ENCODE measurements around the gene ULK2. TPM values are rescaled to one million over a fixed set of nuclear protein-coding genes. Genes with fewer than 3 reads are reported as not detected.

The ULK2 gene
- total RNA-seq, 2 donors from 2014 or later: 19.5 to 33.7 TPM

DNA sequence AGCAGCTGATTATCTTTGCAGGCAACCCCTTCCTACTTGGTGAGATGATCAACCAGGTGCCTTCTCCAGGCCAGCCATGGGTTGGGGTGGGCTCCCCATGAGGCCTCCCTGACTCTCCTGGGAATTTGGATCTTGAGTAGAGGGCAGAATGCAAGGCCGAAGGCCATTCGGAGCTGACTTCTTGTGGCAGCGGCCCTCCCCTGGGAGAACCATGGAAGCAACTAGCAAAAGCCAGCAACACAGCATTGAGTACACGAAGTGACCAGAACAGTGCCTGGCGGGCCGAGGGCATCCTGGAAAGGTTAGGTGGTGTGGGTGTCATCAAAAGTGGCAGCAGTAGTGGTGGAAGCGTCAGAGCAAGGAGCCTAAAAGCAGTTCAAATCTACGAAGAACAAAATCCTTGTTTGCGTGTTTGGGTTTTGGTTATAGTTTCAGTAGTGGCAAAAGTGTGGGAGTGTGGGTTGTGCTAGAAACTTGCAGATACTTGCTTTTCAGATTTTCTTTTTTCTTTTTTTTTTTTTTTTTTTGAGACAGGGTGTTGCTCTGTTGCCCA lies 117.6 kb downstream of the ULK2 start:
- WGBS, 2 experiments (ENCODE audit: insufficient coverage in 1 of 2, insufficient read length in 1 of 2): 95 to 96% methylated on average over 7 to 9 of the region's 9 CpGs
- no peaks in the 10 kb centered on the region for H3K9me3 ChIP-seq (ENCODE audit: control insufficient read depth, low read length)
- TF ChIP-seq, protein P1, sequence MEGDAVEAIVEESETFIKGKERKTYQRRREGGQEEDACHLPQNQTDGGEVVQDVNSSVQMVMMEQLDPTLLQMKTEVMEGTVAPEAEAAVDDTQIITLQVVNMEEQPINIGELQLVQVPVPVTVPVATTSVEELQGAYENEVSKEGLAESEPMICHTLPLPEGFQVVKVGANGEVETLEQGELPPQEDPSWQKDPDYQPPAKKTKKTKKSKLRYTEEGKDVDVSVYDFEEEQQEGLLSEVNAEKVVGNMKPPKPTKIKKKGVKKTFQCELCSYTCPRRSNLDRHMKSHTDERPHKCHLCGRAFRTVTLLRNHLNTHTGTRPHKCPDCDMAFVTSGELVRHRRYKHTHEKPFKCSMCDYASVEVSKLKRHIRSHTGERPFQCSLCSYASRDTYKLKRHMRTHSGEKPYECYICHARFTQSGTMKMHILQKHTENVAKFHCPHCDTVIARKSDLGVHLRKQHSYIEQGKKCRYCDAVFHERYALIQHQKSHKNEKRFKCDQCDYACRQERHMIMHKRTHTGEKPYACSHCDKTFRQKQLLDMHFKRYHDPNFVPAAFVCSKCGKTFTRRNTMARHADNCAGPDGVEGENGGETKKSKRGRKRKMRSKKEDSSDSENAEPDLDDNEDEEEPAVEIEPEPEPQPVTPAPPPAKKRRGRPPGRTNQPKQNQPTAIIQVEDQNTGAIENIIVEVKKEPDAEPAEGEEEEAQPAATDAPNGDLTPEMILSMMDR (conservative IDR thresholded peaks at IDR 0.05): no peak
- no peaks in the 10 kb centered on the region for H3K36me3 ChIP-seq (ENCODE audit: control insufficient read depth, insufficient read depth, low read length)
- H3K4me3 ChIP-seq (ENCODE audit: low read length): no peak overlapping the region
- H3K4me1 Mint-ChIP-seq: peaks cover 4% of the 10 kb centered on the region
- DNase-seq: no peak
- H3K36me3 Mint-ChIP-seq (ENCODE audit: low read depth): no peaks in the 10 kb centered on the region
- no peak overlapping the region for H3K4me3 Mint-ChIP-seq
- peaks cover 11% of the 10 kb centered on the region for H3K27me3 Mint-ChIP-seq (ENCODE audit: insufficient read depth)
- H3K4me1 ChIP-seq (ENCODE audit: control insufficient read depth, insufficient read depth, low read length): no peaks in the 10 kb centered on the region
- H3K9ac ChIP-seq (ENCODE audit: extremely low read depth, low read length, poor library complexity, severe bottlenecking): no peak overlapping the region
- H3K27ac ChIP-seq (ENCODE audit: low read depth, low read length): no peak overlapping the region
- no peak overlapping the region for H3K27ac Mint-ChIP-seq
- H3K9me3 Mint-ChIP-seq: no peaks in the 10 kb centered on the region
- H3K27me3 ChIP-seq (ENCODE audit: control insufficient read depth, insufficient read depth, low read length, poor library complexity, severe bottlenecking): peaks cover 7% of the 10 kb centered on the region

DNA sequence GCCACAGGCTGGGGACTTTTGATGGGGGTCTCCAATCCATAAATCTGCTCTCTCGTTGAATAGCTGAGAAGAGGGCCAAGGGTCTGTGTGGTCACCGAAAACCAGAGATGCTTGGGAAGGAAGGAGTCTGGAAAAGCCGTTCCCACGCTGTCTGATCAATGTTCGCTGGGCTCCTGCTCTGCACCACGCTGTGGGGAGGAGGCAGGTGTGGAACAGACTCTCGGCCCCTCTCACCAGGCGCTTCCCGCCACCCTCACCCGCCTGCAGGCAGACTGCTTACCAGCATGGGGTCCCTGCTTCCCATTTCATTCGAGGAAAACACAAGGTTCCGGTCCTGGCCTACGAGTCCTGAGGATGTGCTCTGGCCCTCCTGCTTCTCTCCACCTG lies 118.9 kb downstream of the ULK2 start:
- 82 to 84% methylated on average over 13 of the region's 13 CpGs for WGBS, 2 experiments (ENCODE audit: insufficient coverage in 1 of 2, insufficient read length in 1 of 2)
- no peak overlapping the region for H3K27ac ChIP-seq (ENCODE audit: low read depth, low read length)
- Mint-ChIP-seq H3K27ac (no peak overlapping the region), H3K4me1 (peaks cover 6% of the 10 kb centered on the region), H3K9me3 (no peaks in the 10 kb centered on the region), H3K36me3 (ENCODE audit: low read depth) (no peaks in the 10 kb centered on the region), H3K4me3 (no peak overlapping the region), H3K27me3 (ENCODE audit: insufficient read depth) (peaks cover 13% of the 10 kb centered on the region)
- TF ChIP-seq, protein P1 (conservative IDR thresholded peaks at IDR 0.05): no peak
- DNase-seq: no peak
- H3K4me1 ChIP-seq (ENCODE audit: control insufficient read depth, insufficient read depth, low read length): no peaks in the 10 kb centered on the region
- H3K27me3 ChIP-seq (ENCODE audit: control insufficient read depth, insufficient read depth, low read length, poor library complexity, severe bottlenecking): peaks cover 7% of the 10 kb centered on the region
- H3K4me3 ChIP-seq (ENCODE audit: low read length): no peak overlapping the region
- no peaks in the 10 kb centered on the region for H3K9me3 ChIP-seq (ENCODE audit: control insufficient read depth, low read length)
- H3K9ac ChIP-seq (ENCODE audit: extremely low read depth, low read length, poor library complexity, severe bottlenecking): no peak overlapping the region
- no peaks in the 10 kb centered on the region for H3K36me3 ChIP-seq (ENCODE audit: control insufficient read depth, insufficient read depth, low read length)

DNA sequence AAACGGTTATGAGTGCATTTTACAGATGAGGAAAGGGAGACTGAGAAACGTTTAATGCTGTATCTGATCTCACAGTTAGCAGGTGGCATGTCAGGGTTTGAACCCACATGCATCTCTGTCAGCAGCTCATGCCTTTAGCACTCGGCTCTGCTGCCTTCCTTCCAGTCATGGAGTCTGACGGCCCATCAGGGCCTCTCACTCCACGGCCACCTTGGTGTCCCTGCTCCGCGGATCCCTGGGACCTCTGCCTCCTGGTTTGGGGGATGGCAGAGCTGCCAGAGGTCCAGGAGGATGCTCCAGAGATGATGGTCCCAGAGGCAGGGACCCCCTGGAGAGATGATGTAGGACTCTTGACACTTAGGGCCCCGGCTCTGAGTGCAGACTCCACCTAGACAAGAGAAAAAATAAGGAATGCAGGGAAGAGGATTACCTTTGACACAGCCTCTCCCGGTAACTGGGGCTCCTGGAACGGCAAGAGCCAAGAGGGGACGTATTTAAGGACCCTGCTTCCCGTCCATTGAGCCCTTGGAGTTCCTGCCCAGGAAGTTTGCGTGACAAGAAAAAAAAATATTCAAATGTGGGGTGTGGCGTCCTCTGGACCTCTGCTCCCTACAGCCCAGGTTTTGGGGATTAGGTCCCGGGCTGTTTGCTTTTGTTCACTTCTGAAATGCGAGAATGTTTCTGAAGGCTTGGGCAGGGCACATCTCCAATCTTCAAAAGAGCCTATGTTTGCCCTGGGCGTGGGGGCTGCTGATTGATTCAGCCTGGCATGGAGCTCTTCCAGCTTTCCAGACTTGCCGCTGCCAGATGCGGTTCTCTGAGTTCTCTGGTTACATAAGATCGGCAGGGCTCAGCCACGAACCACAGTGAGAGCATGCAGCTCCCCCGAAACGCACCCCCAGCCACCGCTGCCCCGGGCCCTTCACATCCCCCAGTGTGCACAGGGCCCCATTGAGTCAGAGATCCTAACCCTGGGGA lies 119.6 kb downstream of the ULK2 start, which contains the start of gene ALDH3A1:
Gene ALDH3A1 (minus strand): TSS at position 470 of the 978 bp plus-strand sequence. CDS start 3,169 bp downstream, outside the sequence.
- H3K27ac Mint-ChIP-seq: no peak within 1 kb of the TSS
- H3K4me1 Mint-ChIP-seq: peaks cover 6% of the 10 kb centered on the region
- Histone ChIP-seq H3K27ac (ENCODE audit: low read depth, low read length) (no peak within 1 kb of the TSS), H3K4me3 (ENCODE audit: low read length) (no peak within 1 kb of the TSS), H3K9ac (ENCODE audit: extremely low read depth, low read length, poor library complexity, severe bottlenecking) (no peak within 1 kb of the TSS), H3K9me3 (ENCODE audit: control insufficient read depth, low read length) (no peaks in the 10 kb centered on the region), H3K27me3 (ENCODE audit: control insufficient read depth, insufficient read depth, low read length, poor library complexity, severe bottlenecking) (peaks cover 7% of the 10 kb centered on the region), H3K36me3 (ENCODE audit: control insufficient read depth, insufficient read depth, low read length) (no peaks in the 10 kb centered on the region), H3K4me1 (ENCODE audit: control insufficient read depth, insufficient read depth, low read length) (no peaks in the 10 kb centered on the region)
- TF ChIP-seq, protein P1 (conservative IDR thresholded peaks at IDR 0.05): no peak
- H3K27me3 Mint-ChIP-seq (ENCODE audit: insufficient read depth): peaks cover 13% of the 10 kb centered on the region
- WGBS, 2 experiments (ENCODE audit: insufficient coverage in 1 of 2, insufficient read length in 1 of 2): 86 to 88% methylated on average over 17 to 25 of the region's 25 CpGs
- no peak within 1 kb of the TSS for H3K4me3 Mint-ChIP-seq
- no peak for DNase-seq
- H3K9me3 Mint-ChIP-seq: no peaks in the 10 kb centered on the region
- H3K36me3 Mint-ChIP-seq (ENCODE audit: low read depth): no peaks in the 10 kb centered on the region

Data from endodermal cell (in vitro differentiated cells).